Esophagus squamous epithelium (tissue), 4 donors: Measurements from ENCODE around the gene CSNK2A2.

Experiments
- POLR2A ChIP-seq, 4 donors: fragments of 450-650 bp; IDR thresholded peaks; one replicate each; pipeline ENCODE4 v1.6.1; 2017; ENCODE audit warnings: antibody characterized with exemption in 4 of 4, mild to moderate bottlenecking in 4 of 4, moderate library complexity in 3 of 4
- TF ChIP-seq, protein P1 (sequence below), 6 experiments: fragments of 450-650 bp in 4 of 6; fragments of 200-600 bp in 2 of 6; sonication (generic) in 2 of 6; IDR thresholded peaks; one replicate each; pipeline ENCODE4 v1.5.1; 2016 to 2019; ENCODE audit warnings: antibody characterized with exemption in 6 of 6, mild to moderate bottlenecking in 4 of 6, moderate library complexity in 4 of 6

DNA sequence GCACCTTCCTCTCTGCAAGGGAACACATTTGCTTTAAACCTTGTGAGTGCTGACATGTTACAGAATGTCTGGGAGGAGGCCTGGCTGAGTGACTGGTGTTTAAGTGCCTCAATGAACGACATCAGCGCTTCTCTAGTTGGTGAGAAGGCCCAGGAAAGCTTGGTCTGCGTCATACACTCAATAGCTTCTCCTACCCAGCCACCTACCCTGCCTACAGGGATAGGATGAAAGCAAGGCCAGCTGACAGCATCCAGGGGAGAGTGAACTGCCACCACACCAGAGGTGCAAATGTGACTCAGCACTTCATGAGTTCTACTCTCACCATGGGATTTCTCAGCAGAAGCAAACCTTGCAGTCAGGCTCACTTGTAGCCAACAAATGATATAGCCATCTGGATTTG lies 37.1 kb downstream of the CSNK2A2 start:
- TF ChIP-seq, protein P1, sequence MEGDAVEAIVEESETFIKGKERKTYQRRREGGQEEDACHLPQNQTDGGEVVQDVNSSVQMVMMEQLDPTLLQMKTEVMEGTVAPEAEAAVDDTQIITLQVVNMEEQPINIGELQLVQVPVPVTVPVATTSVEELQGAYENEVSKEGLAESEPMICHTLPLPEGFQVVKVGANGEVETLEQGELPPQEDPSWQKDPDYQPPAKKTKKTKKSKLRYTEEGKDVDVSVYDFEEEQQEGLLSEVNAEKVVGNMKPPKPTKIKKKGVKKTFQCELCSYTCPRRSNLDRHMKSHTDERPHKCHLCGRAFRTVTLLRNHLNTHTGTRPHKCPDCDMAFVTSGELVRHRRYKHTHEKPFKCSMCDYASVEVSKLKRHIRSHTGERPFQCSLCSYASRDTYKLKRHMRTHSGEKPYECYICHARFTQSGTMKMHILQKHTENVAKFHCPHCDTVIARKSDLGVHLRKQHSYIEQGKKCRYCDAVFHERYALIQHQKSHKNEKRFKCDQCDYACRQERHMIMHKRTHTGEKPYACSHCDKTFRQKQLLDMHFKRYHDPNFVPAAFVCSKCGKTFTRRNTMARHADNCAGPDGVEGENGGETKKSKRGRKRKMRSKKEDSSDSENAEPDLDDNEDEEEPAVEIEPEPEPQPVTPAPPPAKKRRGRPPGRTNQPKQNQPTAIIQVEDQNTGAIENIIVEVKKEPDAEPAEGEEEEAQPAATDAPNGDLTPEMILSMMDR (IDR thresholded peaks at IDR 0.05) = no peak
- TF ChIP-seq POLR2A (IDR thresholded peaks at IDR 0.05) = no peak
